GM21360 (cell line): ENCODE measurements around the gene SOHLH1.

Experiments
- ATAC-seq: cut with Tn5 transposase; IDR thresholded peaks from one replicate; pipeline ENCODE4 v1.9.1; 2021; ENCODE audit warnings: mild to moderate bottlenecking, moderate library complexity; ENCODE audit not compliant: unreplicated experiment

SOHLH1 gene

GRCh38 chr9:135731454-135731853, 32.2 kb upstream of the SOHLH1 start:
- no peak for ATAC-seq

DNA sequence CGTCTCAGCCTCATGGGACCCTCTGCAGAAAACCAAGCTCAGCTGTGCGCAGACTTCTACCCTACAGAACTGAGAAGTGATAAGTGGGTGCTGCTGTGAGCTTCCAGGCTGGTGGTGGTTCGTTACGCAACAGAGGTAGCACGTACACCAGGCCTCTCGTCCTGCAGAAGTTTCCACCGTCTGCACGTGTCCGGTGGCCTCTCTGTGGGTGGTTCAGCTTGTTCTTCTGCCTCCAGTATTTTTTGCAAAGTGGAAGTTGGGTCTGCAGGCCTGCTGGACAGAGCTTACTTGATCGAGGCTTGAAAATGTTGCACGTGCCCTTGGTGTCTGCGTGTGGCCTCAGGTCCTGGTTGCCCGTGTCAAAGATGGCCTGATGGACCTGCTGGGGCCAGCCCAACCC, 30.2 kb upstream of the SOHLH1 start:
- ATAC-seq = no peak

GRCh38 chr9:135728436-135729110, 29.3 kb upstream of the SOHLH1 start:
- ATAC-seq = no peak

DNA sequence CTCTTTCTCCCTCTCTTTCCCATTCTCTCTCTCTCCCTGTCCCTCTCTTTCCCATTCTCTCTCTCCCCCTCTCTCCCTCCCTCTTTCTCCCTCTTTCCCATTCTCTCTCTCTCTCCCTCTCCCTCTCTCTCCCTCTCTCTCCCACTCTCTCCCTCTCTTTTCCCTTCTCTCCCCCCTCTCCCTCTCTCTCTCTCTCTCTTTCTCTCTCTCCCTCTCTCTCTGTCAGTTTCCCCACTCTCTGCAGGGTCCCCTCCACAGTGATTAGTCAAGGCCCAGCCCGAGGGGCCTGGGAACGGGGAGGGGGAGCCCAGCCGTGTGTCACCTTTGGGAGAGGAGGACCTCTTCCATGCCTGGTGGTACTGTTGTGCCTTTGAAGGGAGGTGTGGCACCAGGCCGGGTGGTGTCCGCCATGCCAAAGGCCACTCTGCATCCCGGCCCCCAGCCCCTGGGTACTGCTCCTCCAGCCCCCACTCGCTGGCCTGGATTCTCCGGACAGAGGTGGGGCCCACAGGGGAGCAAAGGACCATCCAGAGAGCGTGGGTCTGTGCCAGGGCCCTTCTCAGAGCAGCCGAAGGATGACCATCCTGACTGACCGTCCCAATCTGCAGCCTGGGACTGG, 28.1 kb upstream of the SOHLH1 start:
- no peak for ATAC-seq

DNA sequence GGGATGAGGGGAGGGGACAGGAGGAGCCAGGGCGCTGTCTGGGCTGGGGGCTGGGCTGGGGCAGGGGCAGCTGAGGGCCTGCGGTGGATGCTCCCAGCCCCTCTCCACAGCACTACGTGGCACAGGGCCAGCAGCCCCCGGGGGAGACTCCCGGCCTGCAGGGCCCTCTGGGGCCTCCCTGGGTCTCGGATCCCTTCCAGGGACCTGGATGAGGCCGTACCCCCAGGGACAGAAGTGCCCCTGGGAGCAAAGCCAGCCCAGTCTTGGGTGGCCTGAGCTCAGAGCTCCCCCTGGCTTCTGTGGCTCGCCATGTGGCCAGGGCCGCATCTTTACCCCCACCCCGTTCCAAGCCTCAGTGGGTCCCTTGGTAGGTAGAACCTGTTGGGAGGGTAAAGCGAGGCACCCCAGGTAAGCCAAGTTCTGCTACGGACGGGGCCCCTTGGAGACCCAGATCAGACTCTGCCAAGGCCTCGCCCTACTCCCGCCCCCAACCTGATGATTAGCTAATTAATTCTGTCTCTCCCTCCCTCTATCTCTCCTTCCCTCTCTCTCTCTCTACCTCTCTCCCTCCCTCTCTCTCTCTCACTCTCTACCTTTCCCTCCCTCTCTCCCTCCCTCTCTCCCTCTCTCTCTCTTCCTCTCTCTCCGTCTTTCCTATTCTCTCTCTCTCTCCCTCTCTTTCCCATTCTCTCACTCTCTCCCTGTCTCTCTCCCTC, 27.0 kb upstream of the SOHLH1 start:
- no peak for ATAC-seq

GRCh38 chr9:135724186-135724787, 25.0 kb upstream of the SOHLH1 start:
- no peak for ATAC-seq

GRCh38 chr9:135722365-135722764, 23.1 kb upstream of the SOHLH1 start:
- ATAC-seq = no peak

GRCh38 chr9:135719472-135719871, 20.2 kb upstream of the SOHLH1 start:
- ATAC-seq = no peak

GRCh38 chr9:135718616-135719015, 19.3 kb upstream of the SOHLH1 start:
- ATAC-seq = no peak

- ATAC-seq = no peak
Measured at GRCh38 chr9:135717410-135717809, 18.1 kb upstream of the SOHLH1 start.

- no peak for ATAC-seq
Measured at GRCh38 chr9:135716045-135716444, 16.8 kb upstream of the SOHLH1 start.

DNA sequence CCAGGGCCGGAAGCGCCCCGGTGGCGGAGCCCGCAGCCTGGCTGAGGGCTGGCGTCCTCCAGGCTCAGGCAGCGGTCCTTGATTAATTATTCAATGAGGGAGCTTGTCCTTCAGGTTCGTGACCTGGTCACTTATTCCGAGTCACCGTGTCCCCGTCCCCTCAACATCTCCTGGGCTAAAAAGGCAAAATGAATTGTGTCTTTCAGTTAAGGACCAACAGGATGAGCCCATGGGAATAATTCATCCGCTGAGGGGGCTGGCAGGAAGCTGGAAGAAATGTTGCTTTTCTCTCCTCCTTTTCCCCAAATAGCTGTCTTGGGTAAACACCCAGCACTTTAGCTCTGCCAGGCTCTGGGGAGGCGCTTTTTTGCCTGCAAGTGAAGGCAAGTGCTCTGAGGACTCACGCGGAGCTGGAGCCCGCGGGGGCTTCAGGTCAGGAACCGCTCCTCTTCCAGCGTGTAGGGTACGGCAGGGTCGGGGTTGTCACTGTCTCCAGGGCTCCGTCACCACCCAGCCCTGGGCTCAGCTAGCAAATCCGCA, 15.8 kb upstream of the SOHLH1 start:
- no peak for ATAC-seq

- ATAC-seq = no peak
Measured at GRCh38 chr9:135714242-135715055, 15.2 kb upstream of the SOHLH1 start.

GRCh38 chr9:135712613-135713295, 13.5 kb upstream of the SOHLH1 start:
- ATAC-seq = no peak

DNA sequence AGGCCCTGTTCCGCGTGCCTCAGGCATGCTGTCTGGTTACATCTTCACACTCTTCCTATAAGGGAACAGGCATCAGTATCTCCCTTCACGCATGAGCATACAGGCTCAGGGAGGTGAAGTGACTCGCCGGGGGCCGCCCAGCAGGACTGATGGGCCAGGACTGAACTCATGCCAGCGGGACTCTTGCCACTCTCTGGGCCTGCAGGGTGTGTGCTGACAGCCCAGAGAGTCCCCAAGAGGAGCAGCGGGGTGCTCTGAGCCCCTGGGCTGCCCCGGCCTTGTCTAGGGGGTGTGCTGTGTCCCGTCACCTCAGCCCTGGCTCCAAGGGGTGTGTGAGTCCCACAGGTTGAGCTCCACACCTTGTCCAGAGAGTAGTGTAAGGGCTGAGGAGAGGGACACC, 12.6 kb upstream of the SOHLH1 start:
- ATAC-seq = no peak

GRCh38 chr9:135711391-135711790, 12.1 kb upstream of the SOHLH1 start:
- no peak for ATAC-seq

DNA sequence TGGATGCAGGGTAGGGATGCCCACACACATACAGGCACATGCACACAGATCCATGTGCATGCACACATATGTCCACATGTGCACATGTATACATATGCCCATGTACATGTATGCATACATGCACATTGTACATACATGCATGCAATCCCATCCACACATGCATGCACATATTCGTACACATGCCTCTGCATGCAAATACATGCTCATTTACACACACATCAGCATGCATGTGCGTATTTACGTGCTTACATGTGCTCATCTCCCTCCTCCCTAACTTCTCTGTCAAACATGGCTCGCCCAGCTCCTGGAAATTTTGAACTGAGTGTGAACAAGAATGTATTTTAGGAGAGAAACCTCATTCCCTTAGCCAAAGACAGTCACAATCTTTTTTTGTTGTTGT, 8.9 kb upstream of the SOHLH1 start:
- ATAC-seq = no peak

GRCh38 chr9:135707252-135708138, 8.2 kb upstream of the SOHLH1 start:
- no peak for ATAC-seq

GRCh38 chr9:135706288-135706687, 7.0 kb upstream of the SOHLH1 start:
- ATAC-seq = no peak
